B cell (primary cell): ENCODE data around the gene RABGAP1L. TPM values are rescaled to one million over a fixed set of nuclear protein-coding genes. Genes with fewer than 3 reads are reported as not detected.
"Not testable (repeated sequence)": the region's sequence is repeated elsewhere in the genome, so short reads cannot be mapped to it uniquely, and the experiment has no call there.

Experiments
- ATAC-seq: fragments of 200-7000 bp; cut with Tn5 transposase; one replicate; pipeline ENCODE4 v1.10.0; 2021; ENCODE audit warnings: low read depth, mild to moderate bottlenecking, moderate number of reproducible peaks, moderate library complexity
- CTCF ChIA-PET: fragments of 350-600 bp; sonication (Branson Sonifier 250); formaldehyde crosslinking; loops from one replicate; lab custom pipeline; 2021; ENCODE audit warnings: antibody characterized with exemption, inconsistent platforms; lab: Charles Lee
- POLR2A ChIA-PET: fragments of 350-600 bp; sonication (Branson Sonifier 250); formaldehyde crosslinking; loops from one replicate; lab custom pipeline; 2021; ENCODE audit warnings: antibody characterized with exemption; lab: Charles Lee
- DNase-seq: peaks from one replicate; pipeline ENCODE4 v3.0.0; 2013
- H2AFZ ChIP-seq: 2 replicates; pipeline ENCODE4 v1.6.1; 2012; ENCODE audit warnings: mild to moderate bottlenecking, low read depth, low read length; ENCODE audit not compliant: insufficient read depth, poor library complexity, severe bottlenecking
- H3K27ac ChIP-seq, 2 donors: 1 replicate in 1 of 2; 2 replicates in 1 of 2; pipeline ENCODE4 v1.5.1; 2012 to 2013; ENCODE audit warnings: low read length in 2 of 2, mild to moderate bottlenecking in 2 of 2, moderate library complexity in 1 of 2
- H3K27me3 ChIP-seq, 4 experiments: fragments of 200-600 bp in 1 of 4; sonication (generic) in 1 of 4; replicated peaks in 1 of 4; 1 replicate in 2 of 4; 2 replicates in 2 of 4; pipeline versions ENCODE4 v1.6.1 to v1.7.0; 2013 to 2016; ENCODE audit warnings: low read length in 3 of 4, mild to moderate bottlenecking in 2 of 4, mixed read lengths in 1 of 4, moderate library complexity in 1 of 4; ENCODE audit not compliant: insufficient read depth in 4 of 4, control insufficient read depth in 3 of 4; ENCODE audit errors: control extremely low read depth in 1 of 4
- H3K36me3 ChIP-seq, 2 experiments: replicated peaks in 1 of 2; 1 replicate in 1 of 2; 2 replicates in 1 of 2; pipeline versions ENCODE4 v1.6.1 to v1.7.1; 2013; ENCODE audit warnings: low read length in 1 of 2; ENCODE audit not compliant: insufficient read depth in 2 of 2, control insufficient read depth in 1 of 2; ENCODE audit errors: control extremely low read depth in 1 of 2, extremely low read depth in 1 of 2
- H3K4me1 ChIP-seq, 2 donors: fragments of 200-600 bp in 1 of 2; sonication (generic) in 1 of 2; 1 replicate in 1 of 2; 2 replicates in 1 of 2; pipeline versions ENCODE4 v1.5.1 to v1.6.1; 2013 to 2017; ENCODE audit warnings: low read length in 2 of 2; ENCODE audit not compliant: control insufficient read depth in 2 of 2, insufficient read depth in 2 of 2
- H3K4me2 ChIP-seq: replicated peaks from 2 replicates; pipeline ENCODE3; 2012; ENCODE audit warnings: mild to moderate bottlenecking, low read depth, low read length; ENCODE audit not compliant: poor library complexity, severe bottlenecking
- H3K4me3 ChIP-seq, 5 experiments: fragments of 200-600 bp in 1 of 5; sonication (generic) in 1 of 5; 1 replicate in 3 of 5; 2 replicates in 2 of 5; pipeline versions ENCODE4 v1.5.1 to v1.7.0; 2011 to 2016; ENCODE audit warnings: low read length in 4 of 5, mild to moderate bottlenecking in 4 of 5, low read depth in 2 of 5, control low read depth in 1 of 5, moderate library complexity in 1 of 5; ENCODE audit not compliant: insufficient read depth in 1 of 5; ENCODE audit errors: control extremely low read depth in 1 of 5, extremely low read depth in 1 of 5
- H3K79me2 ChIP-seq: fragments of 200-600 bp; sonication (generic); one replicate; pipeline ENCODE4 v1.6.0; 2016; ENCODE audit warnings: low read length; ENCODE audit not compliant: control insufficient read depth, insufficient read depth
- H3K9ac ChIP-seq: fragments of 200-600 bp; sonication (generic); 2 replicates; pipeline ENCODE4 v1.6.1; 2017; ENCODE audit warnings: mild to moderate bottlenecking, low read length, moderate library complexity
- H3K9me3 ChIP-seq, 3 donors: one replicate each; pipeline versions ENCODE4 v1.6.1 to v1.7.1; 2013; ENCODE audit warnings: low read length in 2 of 3; ENCODE audit not compliant: control insufficient read depth in 2 of 3, insufficient read depth in 1 of 3; ENCODE audit errors: control extremely low read depth in 1 of 3
- H4K20me1 ChIP-seq: 2 replicates; pipeline ENCODE4 v1.6.0; 2012; ENCODE audit warnings: mild to moderate bottlenecking, low read length; ENCODE audit not compliant: insufficient read depth, control insufficient read depth, poor library complexity, severe bottlenecking
- H3K27ac Mint-ChIP-seq: one replicate; pipeline ENCODE4 v1.8.0; 2021; ENCODE audit warnings: mixed read lengths
- H3K27me3 Mint-ChIP-seq: one replicate; pipeline ENCODE4 v1.8.0; 2021; ENCODE audit warnings: mixed read lengths
- H3K4me1 Mint-ChIP-seq: one replicate; pipeline ENCODE4 v1.8.0; 2021; ENCODE audit warnings: mixed read lengths
- H3K4me3 Mint-ChIP-seq: one replicate; pipeline ENCODE4 v1.8.0; 2021; ENCODE audit warnings: mixed read lengths
- H3K9me3 Mint-ChIP-seq: one replicate; pipeline ENCODE4 v1.8.0; 2022; ENCODE audit warnings: mixed read lengths; ENCODE audit not compliant: insufficient read depth
- CTCF ChIP-seq: fragments of 200-600 bp; IDR thresholded peaks from one replicate; pipeline ENCODE4 v1.8.0; 2022; ENCODE audit warnings: antibody characterized with exemption, mild to moderate bottlenecking
- EZH2 ChIP-seq: IDR thresholded peaks from 2 replicates; pipeline ENCODE4 v1.6.1; 2012; ENCODE audit warnings: borderline replicate concordance, low read depth, mild to moderate bottlenecking, moderate library complexity, low read length; ENCODE audit not compliant: insufficient read depth, poor library complexity, severe bottlenecking
- WGBS: methylation state at CpG from one replicate; pipeline ENCODE4 v1.1.5; 2013; ENCODE audit warnings: missing lambda C conversion rate; ENCODE audit not compliant: insufficient coverage; 5-methylcytosine and 5-hydroxymethylcytosine counted together
- intact Hi-C: fragments of 100-400 bp; cut with micrococcal nuclease; formaldehyde crosslinking; loops from one replicate; pipeline ENCODE4 v1.10.0; 2022
- polyA plus RNA-seq: library from polyadenylated mRNA; depleted of rRNA; stranded (reverse); fragments of >200 nt; gene quantifications from 2 replicates; pipeline ENCODE4 v1.2.3, GENCODE V29; 2012
- total RNA-seq, 2 donors: library from RNA; stranded (reverse); fragments of 120-200 nt in 1 of 2; gene quantifications; 1 replicate in 1 of 2; 2 replicates in 1 of 2; pipeline versions ENCODE4 v1.2.3 to v1.2.4, GENCODE V29; 2013 to 2022

Gene RABGAP1L
- total and polyA plus RNA-seq, 2 donors (not counting 1 experiment from before 2014, with no cell fraction given): 34.9 to 159 TPM

- Histone ChIP-seq H4K20me1 (no peaks in the 10 kb centered on the region), H3K4me1 (peaks cover 10 to 20% of the 10 kb centered on the region in 2 donors), H3K27ac (peak overlapping the region in 1 of 2 donors; percentile 68), H2AFZ (no peak overlapping the region), H3K36me3 (peaks cover 0 to 6% of the 10 kb centered on the region in 2 experiments), H3K4me3 (peak overlapping the region in 1 of 5 experiments; percentile 21), H3K79me2 (peaks cover 49% of the 10 kb centered on the region), H3K9me3 (peaks cover 6 to 19% (median 18%) of the 10 kb centered on the region in 3 donors), H3K4me2 (peak overlapping the region; percentile 45), H3K9ac (peak overlapping the region; percentile 24), H3K27me3 (no peaks in the 10 kb centered on the region)
- intact Hi-C loops: no loop called here
- ATAC-seq: no peak
- ChIA-PET CTCF (interaction anchor here (0.7 kb wide), 1 partner anchor 14 kb away, joined by 3 read pairs; no protein-coding TSS in a partner anchor), POLR2A (no interaction called here)
- Mint-ChIP-seq H3K4me3 (peak overlapping the region; percentile 47), H3K27me3 (no peaks in the 10 kb centered on the region), H3K9me3 (peaks cover 20% of the 10 kb centered on the region), H3K27ac (peak overlapping the region; percentile 22), H3K4me1 (peaks cover 59% of the 10 kb centered on the region)
- DNase-seq: peak; percentile 18
- no peak for TF ChIP-seq EZH2
- no peak for TF ChIP-seq CTCF
- WGBS: no CpG with 5 or more reads among the region's 4 CpGs
These were observed 155.1 kb downstream of the RABGAP1L start for GRCh38 chr1:174314433-174314832.

- CTCF ChIA-PET: no interaction called here
- Histone ChIP-seq H3K4me2 (no peak overlapping the region), H3K4me3 (no peak overlapping the region), H3K27ac (no peak overlapping the region), H2AFZ (no peak overlapping the region), H3K9ac (no peak overlapping the region), H3K36me3 (peaks cover under 1 to 3% of the 10 kb centered on the region in 2 experiments), H4K20me1 (no peaks in the 10 kb centered on the region), H3K79me2 (peaks cover 49% of the 10 kb centered on the region), H3K27me3 (no peaks in the 10 kb centered on the region), H3K4me1 (peaks cover 10 to 20% of the 10 kb centered on the region in 2 donors), H3K9me3 (peaks cover 6 to 23% (median 18%) of the 10 kb centered on the region in 3 donors)
- intact Hi-C loops: no loop called here
- Mint-ChIP-seq H3K4me3 (peak overlapping the region; percentile 40), H3K9me3 (peaks cover 27% of the 10 kb centered on the region), H3K27me3 (no peaks in the 10 kb centered on the region), H3K27ac (no peak overlapping the region), H3K4me1 (peaks cover 55% of the 10 kb centered on the region)
- no peak for ATAC-seq
- POLR2A ChIA-PET: no interaction called here
- no peak for DNase-seq
- TF ChIP-seq EZH2: no peak
- no peak for TF ChIP-seq CTCF
- WGBS: no CpG with 5 or more reads among the region's 2 CpGs
These were observed 155.9 kb downstream of the RABGAP1L start for GRCh38 chr1:174315239-174315638.

- H3K27me3 ChIP-seq, H3K9ac ChIP-seq, CTCF ChIA-PET, intact Hi-C loops, POLR2A ChIA-PET, H3K27ac ChIP-seq, H3K27me3 Mint-ChIP-seq, H3K4me3 Mint-ChIP-seq, H3K27ac Mint-ChIP-seq, ATAC-seq, H3K4me3 ChIP-seq, H3K4me2 ChIP-seq, DNase-seq, H4K20me1 ChIP-seq, H2AFZ ChIP-seq: not testable (repeated sequence)
- peaks cover 13 to 14% of the 10 kb centered on the region in 2 experiments for H3K36me3 ChIP-seq
- WGBS: 100% methylated on average over 2 of the region's 3 CpGs
- H3K4me1 ChIP-seq: peaks cover 16 to 23% of the 10 kb centered on the region in 2 donors
- Mint-ChIP-seq H3K9me3 (peaks cover 19% of the 10 kb centered on the region), H3K4me1 (peaks cover 43% of the 10 kb centered on the region)
- H3K79me2 ChIP-seq: peaks cover 31% of the 10 kb centered on the region
- H3K9me3 ChIP-seq: peaks cover 15 to 25% (median 25%) of the 10 kb centered on the region in 3 donors
These were observed 161.6 kb downstream of the RABGAP1L start for GRCh38 chr1:174320897-174321296.
